ENCODE data around the gene HOXA5. TPM values are rescaled to one million over a fixed set of nuclear protein-coding genes. Genes with fewer than 3 reads are reported as not detected.
A peak's percentile ranks its signal among the peaks of the same experiment; 100 is the strongest.

HOXA5 gene
- 44.6 TPM for polyA plus RNA-seq (2013)

DNA sequence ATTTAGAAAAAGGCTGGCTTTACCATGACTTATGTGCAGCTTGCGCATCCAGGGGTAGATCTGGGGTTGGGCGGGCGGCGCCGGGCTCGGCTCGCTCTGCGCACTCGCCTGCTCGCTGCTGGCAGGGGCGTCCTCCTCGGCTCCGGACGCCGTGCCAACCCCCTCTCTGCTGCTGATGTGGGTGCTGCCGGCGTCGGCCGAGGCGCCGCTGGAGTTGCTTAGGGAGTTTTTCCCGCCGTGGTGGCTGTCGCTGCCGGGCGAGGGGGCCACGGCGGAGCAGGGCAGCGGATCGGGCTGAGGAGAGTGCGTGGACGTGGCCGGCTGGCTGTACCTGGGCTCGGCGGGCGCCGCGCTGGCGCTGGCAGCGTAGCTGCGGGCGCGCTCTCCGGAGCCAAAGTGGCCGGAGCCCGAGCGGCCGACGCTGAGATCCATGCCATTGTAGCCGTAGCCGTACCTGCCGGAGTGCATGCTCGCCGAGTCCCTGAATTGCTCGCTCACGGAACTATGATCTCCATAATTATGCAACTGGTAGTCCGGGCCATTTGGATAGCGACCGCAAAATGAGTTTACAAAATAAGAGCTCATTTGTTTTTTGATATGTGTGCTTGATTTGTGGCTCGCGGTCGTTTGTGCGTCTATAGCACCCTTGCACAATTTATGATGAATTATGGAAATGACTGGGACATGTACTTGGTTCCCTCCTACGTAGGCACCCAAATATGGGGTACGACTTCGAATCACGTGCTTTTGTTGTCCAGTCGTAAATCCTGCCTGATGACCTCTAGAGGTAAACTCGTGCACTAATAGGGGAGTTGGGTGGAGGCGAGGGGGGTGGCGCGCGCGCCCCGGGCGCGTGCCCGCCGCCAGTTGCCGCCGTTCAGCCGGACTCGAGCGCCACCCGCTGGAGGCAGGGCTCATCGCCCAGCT lies at the start of gene HOXA5:
TSS of gene HOXA5 (minus strand) at position 659 of the 927 bp plus-strand sequence. CDS start at position 585, 74 bp downstream.
- WGBS (ENCODE audit: insufficient coverage) = 82% methylated on average over 65 of the region's 86 CpGs
- peak within 1 kb of the TSS in 1 of 2 experiments; percentile 61 for H3K27ac ChIP-seq (ENCODE audit: insufficient read depth in 1 of 2, low read depth in 1 of 2, low read length in 2 of 2, poor library complexity in 1 of 2, severe bottlenecking in 2 of 2)
- DNase-seq = peak; percentile 69 to 92 (median 90)
- no peaks in the 10 kb centered on the region for H3K27me3 ChIP-seq (replicated peaks in 2 of 5; ENCODE audit: control insufficient read depth in 4 of 5, insufficient read depth in 5 of 5, low read length in 4 of 5)
- H3K4me3 ChIP-seq (ENCODE audit: control insufficient read depth in 1 of 7, extremely low read depth in 1 of 7, insufficient read depth in 4 of 7, low read depth in 2 of 7, low read length in 6 of 7) = peak within 1 kb of the TSS; percentile 5 to 79 (median 46)
- H3K9me3 ChIP-seq (ENCODE audit: control extremely low read depth in 1 of 5, control insufficient read depth in 4 of 5, insufficient read depth in 2 of 5, low read depth in 1 of 5, low read length in 4 of 5) = peaks cover 0 to 4% (median 0%) of the 10 kb centered on the region in 5 experiments
- peaks cover 2 to 89% (median 62%) of the 10 kb centered on the region in 4 experiments for H3K36me3 ChIP-seq (ENCODE audit: control insufficient read depth in 4 of 4, insufficient read depth in 4 of 4, low read length in 3 of 4)
- H3K4me1 ChIP-seq (ENCODE audit: control extremely low read depth in 1 of 4, control insufficient read depth in 4 of 4, insufficient read depth in 4 of 4, low read length in 3 of 4) = peaks cover 0 to 47% (median 44%) of the 10 kb centered on the region in 4 experiments
- ChIA-PET POLR2A (interaction anchor here (0.8 kb wide), 1 partner anchor 8 kb away, joined by 3 read pairs; no protein-coding TSS in a partner anchor), CTCF (interaction anchor here (0.6 to 9.1 kb wide), 15 partner anchors 9 to 1250 kb away, joined by 3 to 87 read pairs (median 4); partner anchors contain the start of gene HOXA3)

GRCh38 chr7:27192546-27193334 lies 49.3 kb upstream of the HOXA5 start:
- H3K4me3 ChIP-seq (ENCODE audit: control insufficient read depth in 1 of 7, extremely low read depth in 1 of 7, insufficient read depth in 4 of 7, low read depth in 2 of 7, low read length in 6 of 7) = peak overlapping the region in 5 of 7 experiments; percentile 26 to 56 (median 45)
- peaks cover 0 to 38% (median 35%) of the 10 kb centered on the region in 4 experiments for H3K4me1 ChIP-seq (ENCODE audit: control extremely low read depth in 1 of 4, control insufficient read depth in 4 of 4, insufficient read depth in 4 of 4, low read length in 3 of 4)
- H3K27ac ChIP-seq (ENCODE audit: insufficient read depth in 1 of 2, low read depth in 1 of 2, low read length in 2 of 2, poor library complexity in 1 of 2, severe bottlenecking in 2 of 2) = no peak overlapping the region
- no peaks in the 10 kb centered on the region for H3K36me3 ChIP-seq (ENCODE audit: control insufficient read depth in 4 of 4, insufficient read depth in 4 of 4, low read length in 3 of 4)
- POLR2A ChIA-PET = no interaction called here
- peak; percentile 61 to 83 (median 83) for DNase-seq
- 1% methylated on average over 72 of the region's 78 CpGs for WGBS (ENCODE audit: insufficient coverage)
- H3K27me3 ChIP-seq (replicated peaks in 2 of 5; ENCODE audit: control insufficient read depth in 4 of 5, insufficient read depth in 5 of 5, low read length in 4 of 5) = peaks cover 34 to 100% (median 74%) of the 10 kb centered on the region in 5 experiments
- H3K9me3 ChIP-seq (ENCODE audit: control extremely low read depth in 1 of 5, control insufficient read depth in 4 of 5, insufficient read depth in 2 of 5, low read depth in 1 of 5, low read length in 4 of 5) = no peaks in the 10 kb centered on the region
- CTCF ChIA-PET = interaction anchor here (1.0 to 1.9 kb wide), 3 partner anchors 16 to 1330 kb away, joined by 3 to 6 read pairs (median 3); no protein-coding TSS in a partner anchor

DNA sequence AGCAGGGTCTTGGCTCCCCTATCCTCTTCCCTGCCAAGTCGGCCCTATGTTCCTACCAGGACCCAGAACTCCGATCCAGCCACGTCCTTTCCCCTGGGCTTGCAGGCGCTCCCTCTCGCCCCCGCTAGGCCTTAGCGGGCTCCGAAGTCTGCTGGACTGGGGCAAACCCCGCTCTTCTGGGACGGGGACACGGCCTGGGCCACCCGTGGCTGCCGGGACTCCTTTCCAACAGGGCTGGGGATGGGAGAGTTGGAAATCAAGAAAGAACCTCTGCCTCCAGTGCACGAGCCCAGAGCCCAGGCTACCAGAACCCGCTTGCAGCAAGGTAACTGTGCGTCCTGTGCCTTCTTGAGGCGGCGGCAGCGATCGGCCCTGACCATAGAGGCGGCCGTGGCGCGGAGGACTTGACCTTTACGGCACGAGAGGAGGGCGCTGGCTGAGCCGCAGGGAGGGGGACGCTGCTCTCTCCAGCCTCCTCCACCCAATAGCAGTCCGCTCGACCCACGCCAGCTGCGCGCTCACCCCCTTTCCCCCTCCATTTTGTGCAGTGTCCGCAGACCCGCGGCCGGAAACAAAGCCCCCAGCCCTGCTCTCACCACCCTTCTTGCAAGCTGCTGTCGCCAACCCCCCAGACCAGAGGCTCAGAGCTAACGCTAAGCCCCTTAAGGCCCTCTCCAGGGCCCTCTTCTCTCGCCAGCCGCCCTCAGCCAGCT lies 48.5 kb upstream of the HOXA5 start:
- H3K4me1 ChIP-seq (ENCODE audit: control extremely low read depth in 1 of 4, control insufficient read depth in 4 of 4, insufficient read depth in 4 of 4, low read length in 3 of 4) = peaks cover 0 to 45% (median 38%) of the 10 kb centered on the region in 4 experiments

GRCh38 chr7:27191161-27191731 lies 47.8 kb upstream of the HOXA5 start:
- ChIA-PET CTCF (interaction anchor here (1.0 to 5.4 kb wide), 5 partner anchors 9 to 1297 kb away, joined by 3 to 44 read pairs (median 3); partner anchors contain the start of gene HOXA10), POLR2A (no interaction called here)
- Histone ChIP-seq H3K9me3 (ENCODE audit: control extremely low read depth in 1 of 5, control insufficient read depth in 4 of 5, insufficient read depth in 2 of 5, low read depth in 1 of 5, low read length in 4 of 5) (no peaks in the 10 kb centered on the region), H3K36me3 (ENCODE audit: control insufficient read depth in 4 of 4, insufficient read depth in 4 of 4, low read length in 3 of 4) (no peaks in the 10 kb centered on the region), H3K4me1 (ENCODE audit: control extremely low read depth in 1 of 4, control insufficient read depth in 4 of 4, insufficient read depth in 4 of 4, low read length in 3 of 4) (peaks cover 0 to 45% (median 38%) of the 10 kb centered on the region in 4 experiments), H3K27ac (ENCODE audit: insufficient read depth in 1 of 2, low read depth in 1 of 2, low read length in 2 of 2, poor library complexity in 1 of 2, severe bottlenecking in 2 of 2) (no peak overlapping the region), H3K27me3 (replicated peaks in 2 of 5; ENCODE audit: control insufficient read depth in 4 of 5, insufficient read depth in 5 of 5, low read length in 4 of 5) (peaks cover 38 to 100% (median 77%) of the 10 kb centered on the region in 5 experiments), H3K4me3 (ENCODE audit: control insufficient read depth in 1 of 7, extremely low read depth in 1 of 7, insufficient read depth in 4 of 7, low read depth in 2 of 7, low read length in 6 of 7) (no peak overlapping the region)
- no peak for DNase-seq
- WGBS (ENCODE audit: insufficient coverage) = 16% methylated on average over 12 of the region's 15 CpGs

More for the DNA sequence above, 48.5 kb upstream of the HOXA5 start:
- Histone ChIP-seq H3K36me3 (ENCODE audit: control insufficient read depth in 4 of 4, insufficient read depth in 4 of 4, low read length in 3 of 4) (no peaks in the 10 kb centered on the region), H3K9me3 (ENCODE audit: control extremely low read depth in 1 of 5, control insufficient read depth in 4 of 5, insufficient read depth in 2 of 5, low read depth in 1 of 5, low read length in 4 of 5) (no peaks in the 10 kb centered on the region), H3K27me3 (replicated peaks in 2 of 5; ENCODE audit: control insufficient read depth in 4 of 5, insufficient read depth in 5 of 5, low read length in 4 of 5) (peaks cover 33 to 100% (median 75%) of the 10 kb centered on the region in 5 experiments), H3K27ac (ENCODE audit: insufficient read depth in 1 of 2, low read depth in 1 of 2, low read length in 2 of 2, poor library complexity in 1 of 2, severe bottlenecking in 2 of 2) (no peak overlapping the region), H3K4me3 (ENCODE audit: control insufficient read depth in 1 of 7, extremely low read depth in 1 of 7, insufficient read depth in 4 of 7, low read depth in 2 of 7, low read length in 6 of 7) (peak overlapping the region in 5 of 7 experiments; percentile 26 to 56 (median 45))
- POLR2A ChIA-PET = no interaction called here
- no peak for DNase-seq
- CTCF ChIA-PET = interaction anchor here (1.0 to 1.9 kb wide), 3 partner anchors 15 to 1330 kb away, joined by 3 to 6 read pairs (median 3); no protein-coding TSS in a partner anchor
- WGBS (ENCODE audit: insufficient coverage) = 7% methylated on average over 28 of the region's 42 CpGs

DNA sequence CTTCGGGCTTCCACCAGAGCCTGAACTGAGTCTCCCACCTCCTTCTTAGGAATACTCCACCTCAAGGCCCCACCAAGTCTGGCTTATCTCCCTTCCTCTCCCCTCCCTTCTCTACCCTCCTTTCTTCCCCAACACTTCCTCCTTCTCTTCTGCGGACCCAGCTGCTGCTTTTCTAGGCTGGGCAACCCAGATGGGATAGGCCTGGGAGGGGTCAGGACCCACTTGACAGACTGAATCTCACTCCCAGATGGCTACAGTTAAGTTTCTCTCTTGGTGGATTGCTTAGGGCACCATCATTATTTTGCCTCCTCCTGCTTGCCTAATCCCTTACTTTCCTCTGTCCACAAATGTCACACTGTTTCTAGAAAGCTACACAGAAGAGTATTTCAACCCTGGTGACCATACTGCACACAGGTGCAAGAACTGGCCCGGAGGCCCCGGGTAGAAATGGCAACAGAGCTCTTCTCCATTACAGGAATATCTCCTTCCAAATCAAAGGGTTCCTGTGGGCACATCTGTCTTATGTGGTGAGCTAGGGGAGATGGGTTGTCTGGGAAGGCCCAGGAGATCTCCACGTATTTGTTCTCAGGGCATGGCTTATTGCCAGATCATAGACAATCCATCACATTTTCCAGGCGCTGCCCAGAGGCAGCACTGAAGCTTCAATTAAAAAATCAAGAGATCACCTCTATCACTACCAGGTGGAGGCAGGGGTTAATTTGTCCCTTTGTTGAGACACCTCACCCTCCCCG lies 46.7 kb upstream of the HOXA5 start:
- CTCF ChIA-PET = interaction anchor here (1.0 to 5.4 kb wide), 7 partner anchors 8 to 1328 kb away, joined by 3 to 44 read pairs (median 3); partner anchors contain the start of gene HOXA10
- POLR2A ChIA-PET = no interaction called here

More for the DNA sequence above, 46.7 kb upstream of the HOXA5 start:
- no peak for DNase-seq
- peaks cover 31 to 100% (median 81%) of the 10 kb centered on the region in 5 experiments for H3K27me3 ChIP-seq (replicated peaks in 2 of 5; ENCODE audit: control insufficient read depth in 4 of 5, insufficient read depth in 5 of 5, low read length in 4 of 5)
- H3K36me3 ChIP-seq (ENCODE audit: control insufficient read depth in 4 of 4, insufficient read depth in 4 of 4, low read length in 3 of 4) = no peaks in the 10 kb centered on the region
- WGBS (ENCODE audit: insufficient coverage) = 50% methylated on average over 1 of the region's 7 CpGs
- H3K4me3 ChIP-seq (ENCODE audit: control insufficient read depth in 1 of 7, extremely low read depth in 1 of 7, insufficient read depth in 4 of 7, low read depth in 2 of 7, low read length in 6 of 7) = peak overlapping the region in 1 of 7 experiments; percentile 13
- H3K27ac ChIP-seq (ENCODE audit: insufficient read depth in 1 of 2, low read depth in 1 of 2, low read length in 2 of 2, poor library complexity in 1 of 2, severe bottlenecking in 2 of 2) = no peak overlapping the region
- no peaks in the 10 kb centered on the region for H3K9me3 ChIP-seq (ENCODE audit: control extremely low read depth in 1 of 5, control insufficient read depth in 4 of 5, insufficient read depth in 2 of 5, low read depth in 1 of 5, low read length in 4 of 5)
- peaks cover 0 to 56% (median 47%) of the 10 kb centered on the region in 4 experiments for H3K4me1 ChIP-seq (ENCODE audit: control extremely low read depth in 1 of 4, control insufficient read depth in 4 of 4, insufficient read depth in 4 of 4, low read length in 3 of 4)
